HG03103 (cell line): ENCODE data around the gene CST4.
"Not testable (repeated sequence)": the region's sequence is repeated elsewhere in the genome, so short reads cannot be mapped to it uniquely, and the experiment has no call there.

Experiments used
- ATAC-seq: cut with Tn5 transposase; IDR thresholded peaks from one replicate; pipeline ENCODE4 v1.9.1; 2021; ENCODE audit warnings: low read depth; ENCODE audit not compliant: unreplicated experiment

Gene CST4

DNA sequence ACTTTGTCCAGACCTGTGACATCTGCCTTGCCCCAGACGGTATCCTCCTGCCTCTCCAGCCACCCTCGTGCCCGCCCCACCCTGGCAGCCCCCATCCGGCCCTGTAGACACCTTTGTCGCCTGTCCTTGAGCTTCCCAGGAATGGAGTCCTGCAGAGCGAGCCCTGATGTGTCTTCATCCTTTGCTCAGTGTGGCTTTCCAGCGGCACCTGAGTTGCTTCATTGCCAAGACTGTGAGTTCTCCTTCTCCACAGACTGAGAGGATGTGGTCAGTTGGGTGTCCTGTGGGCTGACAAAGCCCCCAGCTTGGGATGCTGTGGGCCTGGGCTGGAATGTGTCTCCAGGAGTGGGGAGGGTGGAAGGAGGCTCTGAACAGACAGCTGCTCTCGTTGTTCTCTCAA, 1.7 kb upstream of the CST4 start:
- no peak for ATAC-seq

DNA sequence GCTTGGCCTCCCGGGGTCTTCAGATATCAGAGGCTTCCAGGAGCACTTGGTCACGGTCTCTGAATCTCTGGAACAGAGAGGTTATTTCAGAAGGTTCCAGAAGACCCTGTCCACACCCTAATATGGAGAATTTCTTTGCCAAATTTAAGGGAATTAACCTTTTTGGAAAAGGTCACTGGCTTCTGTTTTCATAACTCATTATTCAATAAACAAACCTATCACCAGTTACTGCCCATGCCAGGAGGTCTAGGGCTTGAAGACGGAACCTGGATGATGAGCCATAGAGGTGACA, 507 bp upstream of the CST4 start:
- ATAC-seq = no peak

DNA sequence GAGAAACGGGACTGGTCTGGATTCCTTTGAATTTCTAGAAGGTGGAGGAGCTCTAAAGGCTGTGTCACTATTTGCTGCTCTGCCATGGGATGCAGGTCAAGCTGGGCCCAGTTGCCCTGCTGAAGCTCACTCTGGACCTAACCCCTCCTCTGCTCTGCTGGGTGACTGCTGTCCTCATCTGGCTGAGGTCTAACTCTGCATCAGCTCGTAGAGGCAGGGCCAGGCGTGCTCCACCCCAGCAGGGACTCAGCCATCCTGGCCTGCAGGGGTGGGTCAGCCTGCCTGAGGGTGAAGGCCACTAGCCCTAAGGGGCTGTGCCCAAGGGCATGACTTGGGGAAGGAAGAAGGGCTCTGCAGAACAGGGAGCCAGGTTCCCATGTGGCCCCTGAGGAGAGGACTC, 852 bp downstream of the CST4 start:
- no peak for ATAC-seq

DNA sequence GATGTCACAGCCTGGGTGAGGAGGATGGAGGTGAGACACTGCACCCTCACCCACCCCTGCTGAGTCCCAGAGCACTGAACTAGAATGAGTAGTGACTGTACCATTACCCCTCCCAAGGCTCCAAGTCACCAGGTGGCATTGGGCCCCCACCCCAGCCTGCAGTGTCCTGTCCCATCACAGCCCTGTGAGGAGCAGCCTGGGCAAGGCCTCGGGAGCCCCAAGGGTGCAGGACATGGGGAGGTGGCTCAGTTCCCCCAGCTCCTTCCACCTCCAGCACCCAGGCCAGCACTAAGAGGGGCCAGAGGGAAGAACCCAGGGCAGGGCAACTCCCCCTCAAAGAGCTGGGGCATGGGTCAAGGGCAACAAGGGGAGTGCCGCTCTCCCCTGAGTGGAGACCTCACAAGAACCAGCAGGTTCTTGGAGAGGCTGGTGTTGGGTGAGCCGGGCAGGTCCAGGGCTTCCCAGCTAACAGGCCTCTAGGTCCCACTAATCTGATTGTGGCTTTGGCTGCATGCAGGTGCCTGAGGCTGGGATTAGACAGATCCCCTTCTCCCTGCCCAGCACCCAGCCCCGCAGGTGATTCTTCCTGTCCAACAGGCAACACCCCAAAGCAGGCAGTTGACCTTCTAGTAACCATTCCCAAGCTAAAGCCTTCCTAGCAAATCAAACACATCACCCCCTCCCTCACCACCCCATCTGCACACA, 2.6 kb downstream of the CST4 start:
- no peak for ATAC-seq

DNA sequence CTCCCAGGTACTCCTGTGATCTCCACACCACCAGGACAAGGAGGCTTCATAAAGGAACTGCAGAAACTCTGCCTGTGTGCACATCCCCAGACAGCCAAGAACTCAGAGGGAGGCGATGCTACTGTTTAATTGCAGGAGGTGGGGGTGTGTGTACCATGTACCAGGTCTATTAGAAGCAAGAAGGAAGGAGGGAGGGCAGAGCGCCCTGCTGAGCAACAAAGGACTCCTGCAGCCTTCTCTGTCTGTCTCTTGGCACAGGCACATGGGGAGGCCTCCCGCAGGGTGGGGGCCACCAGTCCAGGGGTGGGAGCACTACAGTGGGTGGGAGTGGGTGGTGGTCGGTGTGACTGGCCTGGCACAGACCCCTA, 3.3 kb downstream of the CST4 start:
- not testable (repeated sequence) for ATAC-seq

DNA sequence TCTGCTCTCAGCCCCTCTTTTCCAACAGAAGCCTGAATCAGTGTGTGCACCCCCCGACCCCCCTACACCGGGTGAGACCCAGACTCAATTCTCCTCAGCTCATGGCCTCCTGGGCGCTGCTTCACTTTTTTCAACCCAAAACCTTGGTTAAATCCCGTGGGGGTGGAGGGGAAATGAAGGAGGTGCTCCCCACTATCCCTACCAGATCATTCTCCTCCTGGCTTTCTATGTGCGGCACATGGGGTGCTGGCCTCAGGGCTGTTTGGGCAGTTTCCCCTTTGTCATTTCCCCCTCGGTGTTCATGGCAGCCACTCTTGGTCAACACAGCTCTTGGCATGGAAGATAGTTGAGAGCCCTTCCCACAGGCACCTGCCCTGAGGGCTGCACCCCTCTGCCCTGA, 4.6 kb downstream of the CST4 start:
- ATAC-seq = no peak

DNA sequence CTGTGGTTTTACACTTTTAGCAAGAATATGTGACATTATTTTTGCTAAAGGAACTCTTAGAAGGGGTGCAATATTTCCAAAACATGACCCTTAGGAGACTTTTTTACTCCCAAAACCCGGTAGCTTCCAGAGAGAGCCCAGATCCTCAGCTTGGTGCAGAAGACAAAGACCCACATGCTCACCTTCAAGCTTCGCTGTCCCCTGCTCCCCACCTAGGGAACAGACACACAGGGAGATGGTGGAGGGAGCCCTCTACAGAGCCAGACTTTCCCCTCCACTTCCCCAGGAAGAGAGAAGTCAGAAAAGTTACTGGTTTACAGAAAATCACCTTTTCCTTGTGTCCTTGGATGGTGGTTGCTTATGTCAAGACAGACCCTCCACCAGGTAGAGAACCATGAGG, 5.0 kb downstream of the CST4 start:
- ATAC-seq = no peak

DNA sequence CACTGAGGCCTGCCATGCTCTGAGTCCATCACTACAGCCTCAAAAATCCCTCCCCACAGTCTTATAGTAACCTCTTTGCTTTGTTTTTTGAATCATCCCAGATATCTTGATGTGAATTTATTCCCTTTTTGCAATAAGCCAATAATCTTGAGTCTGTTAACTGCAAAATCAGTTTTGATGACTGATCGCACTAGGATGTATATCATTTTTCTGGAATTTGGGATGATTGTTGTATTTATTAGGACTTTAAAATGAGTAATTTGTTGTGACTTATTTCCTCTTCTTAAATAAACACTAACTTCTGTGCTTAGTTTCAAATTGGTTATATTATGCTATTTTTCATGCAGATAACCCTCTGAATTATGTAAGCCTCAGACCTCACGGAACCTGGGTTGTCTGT, 5.6 kb downstream of the CST4 start:
- ATAC-seq = no peak

DNA sequence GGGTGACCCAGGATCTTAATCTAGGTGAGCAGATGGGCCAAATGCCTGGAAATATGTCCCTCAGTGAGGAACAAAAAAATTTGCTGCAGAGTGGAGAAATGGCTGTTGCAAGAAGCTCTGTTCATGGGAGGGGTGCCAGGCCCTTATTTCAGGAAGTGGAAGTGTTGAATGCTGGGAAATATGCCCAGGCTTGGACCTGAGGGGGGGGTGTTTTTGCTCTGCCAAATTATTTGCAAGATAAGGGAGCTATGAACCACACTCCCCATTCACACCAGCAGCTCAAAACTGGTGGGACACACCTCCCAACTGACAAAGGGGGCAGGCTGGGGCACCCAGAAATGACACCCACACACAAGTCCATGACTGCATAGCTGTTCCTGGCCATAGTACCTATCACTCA, 8.7 kb downstream of the CST4 start:
- no peak for ATAC-seq

DNA sequence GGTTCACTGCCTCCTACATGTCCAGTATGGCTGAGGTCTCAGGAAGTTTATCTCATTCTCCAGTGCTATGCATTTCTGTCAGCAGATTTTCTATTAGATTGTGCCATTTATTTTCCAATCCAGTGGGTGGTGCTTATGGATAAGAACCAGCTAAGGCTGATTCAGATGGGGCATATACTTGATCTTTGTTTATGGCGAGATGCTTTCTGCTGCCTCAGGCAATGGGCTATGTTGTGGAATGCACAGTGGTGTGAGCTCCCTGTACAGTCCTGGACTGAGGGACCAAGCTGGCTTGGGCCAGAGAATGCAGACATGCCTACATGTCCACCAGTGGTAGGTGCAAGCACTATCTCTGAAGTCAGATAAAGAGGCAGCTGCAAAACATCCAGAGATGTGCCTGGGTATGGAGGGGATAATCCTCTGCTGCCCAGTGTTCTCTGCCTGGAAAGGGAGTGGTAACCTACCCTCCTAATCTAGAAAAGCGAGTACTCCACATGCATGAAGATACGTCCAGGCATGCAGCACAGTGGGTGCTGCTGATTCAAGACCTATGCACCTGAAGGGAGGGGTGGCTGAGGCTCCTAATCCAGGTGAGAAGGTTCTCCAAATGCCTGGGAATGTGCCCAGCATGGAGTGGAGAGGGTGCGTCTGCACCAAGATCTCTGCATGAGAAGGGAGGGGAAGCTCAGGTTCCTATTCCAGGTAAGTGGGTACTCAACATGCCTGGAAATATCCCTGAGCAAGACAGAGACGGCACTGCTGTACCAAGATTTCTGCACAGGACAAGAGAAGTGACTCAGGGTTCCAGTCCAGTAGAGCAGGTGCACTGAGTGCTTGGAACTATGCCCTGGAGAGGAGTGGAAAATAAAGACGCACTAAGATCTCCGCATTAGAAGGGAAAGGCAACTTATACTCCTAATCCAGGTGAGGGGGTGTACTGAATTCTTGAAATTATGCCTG, 9.4 kb downstream of the CST4 start:
- no peak for ATAC-seq

DNA sequence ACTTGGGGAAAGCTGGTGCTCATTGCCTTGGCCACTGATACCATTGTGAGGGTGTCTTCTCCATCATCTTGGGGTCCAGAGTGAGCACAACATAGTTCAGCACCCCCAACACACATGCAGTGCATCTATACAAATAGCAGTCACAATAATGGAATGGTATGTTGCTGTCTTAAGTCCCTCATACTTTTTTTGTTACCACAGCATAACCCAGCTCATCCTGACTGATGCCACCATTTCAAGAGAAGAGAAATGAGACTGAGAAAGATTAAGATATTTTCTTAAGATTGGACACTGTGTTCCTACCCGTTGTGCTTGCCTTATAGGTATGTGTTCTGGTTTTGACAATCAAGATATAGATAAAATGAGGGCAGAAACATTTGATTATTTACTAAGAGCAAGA, 15.6 kb downstream of the CST4 start:
- ATAC-seq = no peak

DNA sequence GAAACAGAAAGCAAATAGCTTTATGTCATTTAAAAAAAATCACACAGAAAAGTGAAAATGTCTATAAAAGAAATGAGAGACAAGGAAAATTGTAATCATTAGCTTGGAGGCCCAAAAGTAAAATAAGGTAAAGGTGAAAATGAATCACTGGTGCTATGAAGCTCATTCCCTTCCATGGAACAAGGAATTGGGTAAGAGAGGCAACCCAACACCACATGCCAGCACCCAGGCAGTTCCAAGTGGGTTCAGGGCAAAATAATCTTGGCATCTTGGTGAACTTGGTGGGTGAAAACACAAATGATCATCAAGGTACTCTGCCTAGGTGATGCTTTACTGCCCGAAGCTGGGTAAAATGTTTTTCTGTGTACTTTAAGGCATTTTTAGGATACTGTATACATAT, 16.7 kb downstream of the CST4 start:
- ATAC-seq = no peak

DNA sequence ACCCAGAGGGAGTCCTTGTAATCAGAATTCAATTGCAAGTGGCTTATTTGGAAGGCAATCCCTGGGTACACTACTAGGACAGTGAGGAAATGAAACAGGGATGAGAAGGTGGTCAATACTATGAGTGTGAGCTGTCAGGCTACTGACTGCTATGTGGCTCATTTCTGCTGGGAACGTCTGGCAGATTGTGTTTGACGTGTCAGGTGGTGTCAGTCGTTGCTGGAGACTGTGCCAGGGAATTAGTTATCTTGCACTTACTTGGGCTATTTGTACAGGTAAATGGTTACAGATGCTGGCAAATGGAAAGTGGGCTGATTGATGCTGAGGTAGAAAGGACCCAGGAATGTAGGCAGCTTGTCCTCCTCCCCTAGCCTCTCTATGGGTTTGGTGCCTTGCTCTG, 17.4 kb downstream of the CST4 start:
- no peak for ATAC-seq

DNA sequence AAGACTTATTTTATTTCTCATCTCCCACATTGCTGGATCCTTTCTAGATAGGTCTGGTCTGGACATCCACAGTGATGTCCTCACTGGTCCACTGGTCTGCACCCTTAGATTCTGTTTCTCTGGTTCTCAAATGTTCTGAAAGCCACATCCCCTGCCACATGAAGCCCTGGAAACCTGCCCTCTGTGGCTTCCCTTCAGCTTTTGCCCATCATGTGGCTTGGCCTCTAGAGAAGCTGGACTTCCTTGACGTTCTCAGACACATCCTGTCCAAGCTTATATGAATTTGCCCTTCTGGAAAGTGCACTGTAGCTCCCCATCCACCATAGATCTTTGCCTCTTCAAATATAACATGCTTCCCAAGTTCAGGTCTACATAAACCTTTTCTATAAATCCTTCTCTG, 18.5 kb downstream of the CST4 start:
- no peak for ATAC-seq

DNA sequence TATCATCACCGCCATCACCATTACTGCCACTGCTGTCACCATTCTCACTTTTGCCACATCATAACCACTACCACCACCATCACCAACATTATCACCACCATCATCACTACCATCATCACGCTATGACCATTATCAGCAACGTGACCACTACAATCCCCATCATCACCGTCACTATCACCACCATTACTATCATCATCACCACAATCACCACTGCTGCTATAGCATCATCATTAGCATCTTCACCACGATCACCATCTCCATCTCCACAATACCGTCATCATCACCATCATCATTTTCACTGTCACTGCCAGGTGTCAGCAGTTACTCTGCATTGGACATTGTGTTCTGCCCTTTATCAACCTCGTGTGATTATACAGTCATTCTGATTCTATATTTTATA, 19.0 kb downstream of the CST4 start:
- ATAC-seq = no peak

DNA sequence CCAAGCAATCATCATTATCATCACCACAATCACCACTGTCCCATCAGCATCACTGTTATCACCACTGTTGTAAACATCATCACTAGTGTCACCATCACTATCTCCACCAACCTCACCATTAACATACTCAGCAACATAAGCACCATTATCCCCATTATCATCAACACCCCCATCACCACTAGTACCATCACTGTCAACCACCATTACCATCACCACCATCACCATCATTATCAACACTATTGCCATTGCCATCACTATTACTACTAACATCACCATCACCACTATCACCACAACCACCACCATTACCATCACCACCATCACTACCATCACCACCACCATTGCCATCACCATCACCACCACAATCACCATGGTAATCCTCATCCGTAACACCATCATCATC, 19.5 kb downstream of the CST4 start:
- ATAC-seq = no peak

DNA sequence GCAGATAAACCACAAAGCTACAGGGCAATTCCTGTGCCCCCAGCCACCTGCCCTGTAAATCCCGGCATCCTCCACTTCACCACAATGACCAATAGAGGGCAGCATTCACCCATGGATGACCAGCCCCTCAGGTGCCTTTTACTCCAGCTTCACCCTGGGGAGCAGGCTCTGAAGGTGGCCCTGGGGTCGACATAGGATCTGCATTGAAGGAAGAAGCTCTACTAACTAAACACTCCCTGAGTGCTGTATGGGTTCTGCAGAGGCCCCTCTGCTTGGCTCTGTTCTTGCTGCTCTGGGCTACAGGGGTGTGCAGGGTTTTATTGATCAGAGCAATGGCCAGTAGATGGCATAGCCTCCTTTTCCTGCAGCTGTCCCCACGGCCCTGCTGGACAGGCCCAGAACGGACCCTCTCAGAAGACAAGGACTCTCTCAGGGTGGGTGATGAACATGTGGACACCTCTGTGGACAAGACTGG, 20.3 kb downstream of the CST4 start:
- ATAC-seq = no peak

DNA sequence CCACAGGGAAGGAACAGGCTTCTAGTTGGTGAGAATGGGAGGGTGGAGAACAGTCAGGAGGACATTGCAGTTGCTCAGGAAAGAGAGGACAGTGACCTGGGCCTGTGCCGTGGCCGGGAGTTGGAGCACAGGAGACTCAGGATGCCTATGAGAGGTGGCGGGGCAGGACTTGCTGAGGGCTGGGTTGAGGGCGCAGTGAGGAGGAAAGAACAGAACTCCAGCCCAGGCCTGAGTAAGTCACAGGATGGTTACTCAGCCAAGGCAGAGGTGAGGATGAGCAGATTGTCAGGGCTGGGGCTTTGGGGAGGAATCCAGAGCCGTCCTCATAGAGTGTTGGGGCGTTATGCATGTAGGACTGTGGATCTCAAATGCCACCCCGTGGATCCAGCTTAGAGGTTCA, 21.2 kb downstream of the CST4 start:
- no peak for ATAC-seq

DNA sequence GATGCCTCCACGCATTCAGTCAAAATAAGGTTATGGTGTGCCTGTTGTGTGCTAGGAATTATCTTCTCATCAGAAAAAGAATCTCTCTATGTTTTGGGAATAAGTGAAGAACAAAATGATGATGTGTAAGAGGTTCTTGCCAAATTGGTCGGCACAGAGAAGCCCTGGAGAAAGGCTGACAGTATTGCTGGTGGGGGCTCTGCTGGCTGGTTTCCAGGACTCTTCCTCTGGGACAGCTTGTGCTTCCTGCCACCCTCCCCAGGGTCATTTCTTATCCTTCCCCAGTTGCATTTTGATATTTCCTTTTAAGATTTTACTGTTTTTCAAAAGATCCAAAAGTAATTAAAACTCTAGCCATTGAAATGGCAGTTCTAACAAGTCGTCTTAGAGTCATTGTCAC, 22.1 kb downstream of the CST4 start:
- no peak for ATAC-seq

DNA sequence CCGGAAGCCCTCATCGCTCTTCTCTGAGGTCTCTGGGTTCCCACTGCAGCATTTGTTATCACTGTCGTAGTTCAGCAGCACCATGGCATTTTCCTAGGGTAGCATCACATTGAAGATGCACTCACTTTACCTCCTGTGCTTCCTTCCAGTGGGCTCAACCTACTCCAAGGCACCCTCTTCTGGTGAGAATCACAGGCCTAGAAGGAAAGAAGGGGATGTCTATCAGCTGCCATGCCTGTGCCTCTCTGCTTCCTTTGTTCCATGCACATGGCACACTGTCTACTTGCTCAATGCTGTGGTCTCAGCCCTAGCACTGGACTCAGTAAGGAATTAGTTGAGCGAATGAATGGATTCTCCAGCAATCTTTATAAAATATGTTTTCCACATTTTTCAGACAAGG, 22.6 kb downstream of the CST4 start:
- no peak for ATAC-seq

DNA sequence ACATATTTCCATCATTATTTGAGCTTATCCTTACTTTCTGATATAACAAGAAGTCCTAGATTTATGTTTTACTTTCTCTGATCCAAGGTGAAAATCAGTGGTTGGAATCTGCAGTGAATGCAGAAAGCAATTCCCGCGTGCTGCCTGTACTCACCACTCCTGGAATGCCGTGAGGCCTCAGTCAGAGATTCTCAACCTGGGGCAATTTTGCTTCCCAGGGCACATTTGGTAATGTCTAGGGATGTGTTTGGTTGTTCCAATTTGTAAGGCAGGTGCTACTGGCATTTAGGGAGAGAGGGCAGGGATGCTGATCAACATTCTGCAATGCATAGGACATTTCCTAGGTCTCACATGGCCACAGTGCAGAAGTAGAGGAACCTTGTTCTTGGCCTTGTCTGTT, 23.9 kb downstream of the CST4 start:
- ATAC-seq = no peak

DNA sequence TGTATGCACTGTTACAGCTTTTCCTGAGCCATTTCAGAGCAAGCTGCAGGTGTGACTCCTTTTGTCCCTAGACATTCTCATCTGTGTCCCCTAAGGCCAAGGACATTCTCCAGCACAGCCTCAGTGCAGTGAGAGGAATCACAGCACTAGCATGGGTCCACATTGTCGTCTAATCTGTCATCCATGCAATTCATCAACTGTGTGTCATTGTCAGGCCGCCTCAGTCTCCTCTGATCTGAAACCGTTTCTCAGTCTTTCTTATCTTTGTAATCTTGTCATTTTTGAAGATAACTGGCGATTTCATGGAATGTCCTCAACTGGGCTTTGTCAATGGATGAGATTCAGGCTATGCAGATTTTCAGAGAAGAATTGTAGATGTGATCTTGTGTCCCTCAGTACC, 24.8 kb downstream of the CST4 start:
- not testable (repeated sequence) for ATAC-seq
